Epithelial cell of esophagus (primary cell): ENCODE measurements around the gene MACROD2.
A peak's percentile ranks its signal among the peaks of the same experiment; 100 is the strongest.

ENCODE experiments used
- DNase-seq: peaks from one replicate; pipeline ENCODE4 v3.0.0; 2010; ENCODE audit warnings: low read depth
- H3K4me3 ChIP-seq: 2 replicates; pipeline ENCODE4 v1.5.1; 2011; ENCODE audit warnings: mild to moderate bottlenecking, low read length, control low read depth
- CTCF ChIP-seq: IDR thresholded peaks from 2 replicates; pipeline ENCODE4 v1.5.1; 2011; ENCODE audit warnings: low read depth, mild to moderate bottlenecking, low read length, control low read depth, inconsistent platforms; ENCODE audit not compliant: insufficient read depth; ENCODE audit errors: missing control alignments

The MACROD2 gene

GRCh38 chr20:14688005-14688404 lies 692.7 kb downstream of the MACROD2 start:
- no peak overlapping the region for H3K4me3 ChIP-seq
- no peak for TF ChIP-seq CTCF
- DNase-seq = no peak

- no peak overlapping the region for H3K4me3 ChIP-seq
- peak; percentile 82 for DNase-seq
- TF ChIP-seq CTCF = no peak
These were observed 696.7 kb downstream of the MACROD2 start for GRCh38 chr20:14691994-14692393.

GRCh38 chr20:14696478-14696877 lies 701.2 kb downstream of the MACROD2 start:
- TF ChIP-seq CTCF = no peak
- no peak overlapping the region for H3K4me3 ChIP-seq

GRCh38 chr20:14696937-14697336 lies 701.6 kb downstream of the MACROD2 start:
- DNase-seq = no peak
- no peak overlapping the region for H3K4me3 ChIP-seq
- no peak for TF ChIP-seq CTCF

More at GRCh38 chr20:14696478-14696877, 701.2 kb downstream of the MACROD2 start:
- DNase-seq = no peak

- TF ChIP-seq CTCF = no peak
- no peak overlapping the region for H3K4me3 ChIP-seq
- DNase-seq = no peak
These were observed 702.8 kb downstream of the MACROD2 start for GRCh38 chr20:14698125-14698524.

- no peak overlapping the region for H3K4me3 ChIP-seq
- TF ChIP-seq CTCF = no peak
- no peak for DNase-seq
These were observed 703.5 kb downstream of the MACROD2 start for GRCh38 chr20:14698605-14699373.

- peak; percentile 89 for DNase-seq
- no peak overlapping the region for H3K4me3 ChIP-seq
- TF ChIP-seq CTCF = no peak
These were observed 705.3 kb downstream of the MACROD2 start for GRCh38 chr20:14700639-14700960.
